ENCODE measurements around the gene NFIB. TPM values are rescaled to one million over a fixed set of nuclear protein-coding genes. Genes with fewer than 3 reads are reported as not detected.

Gene NFIB
- total RNA-seq, 2 experiments from 2014 or later: 13.7 to 25.1 TPM

- TF ChIP-seq CTCF (conservative IDR thresholded peaks at IDR 0.05; ENCODE audit: low read length) (no peak), EZH2phosphoT487 (IDR thresholded peaks at IDR 0.05; ENCODE audit: borderline replicate concordance, low read depth, low read length) (no peak)
- Histone ChIP-seq H3K27ac (ENCODE audit: low read depth, low read length, poor library complexity, severe bottlenecking) (no peak overlapping the region), H3K9me2 (ENCODE audit: insufficient read depth, low read length) (no peaks in the 10 kb centered on the region), H3K36me3 (ENCODE audit: insufficient read depth, low read length) (no peaks in the 10 kb centered on the region), H3K9me3 (ENCODE audit: low read length) (no peaks in the 10 kb centered on the region), H3K4me3 (ENCODE audit: low read depth, low read length, poor library complexity, severe bottlenecking) (no peak overlapping the region), H3K4me2 (ENCODE audit: low read length) (no peak overlapping the region), H3K4me1 (ENCODE audit: insufficient read depth, low read length, poor library complexity, severe bottlenecking) (no peaks in the 10 kb centered on the region), H2AFZ (ENCODE audit: low read length) (no peak overlapping the region), H3K79me2 (ENCODE audit: insufficient read depth, low read depth, low read length) (no peaks in the 10 kb centered on the region), H4K20me1 (ENCODE audit: insufficient read depth, low read length) (no peaks in the 10 kb centered on the region)
- no peak for DNase-seq (ENCODE audit: low spot score)
- intact Hi-C loops (cut with micrococcal nuclease; ENCODE audit: unreplicated experiment): no loop called here
- POLR2A ChIA-PET: interaction anchor here (0.7 kb wide), 1 partner anchor 105 kb away, joined by 3 read pairs; no protein-coding TSS in a partner anchor
- CTCF ChIA-PET (ENCODE audit: unreplicated experiment): no interaction called here
- no TSS peak for BruUV-seq (replicated peaks)
Measured at GRCh38 chr9:14183001-14183400, 130.9 kb downstream of the NFIB start.

- Histone ChIP-seq H3K9me3 (ENCODE audit: low read length) (no peaks in the 10 kb centered on the region), H3K4me1 (ENCODE audit: insufficient read depth, low read length, poor library complexity, severe bottlenecking) (no peaks in the 10 kb centered on the region), H3K9me2 (ENCODE audit: insufficient read depth, low read length) (no peaks in the 10 kb centered on the region), H4K20me1 (ENCODE audit: insufficient read depth, low read length) (no peaks in the 10 kb centered on the region), H3K27ac (ENCODE audit: low read depth, low read length, poor library complexity, severe bottlenecking) (no peak overlapping the region), H3K4me3 (ENCODE audit: low read depth, low read length, poor library complexity, severe bottlenecking) (no peak overlapping the region), H3K79me2 (ENCODE audit: insufficient read depth, low read depth, low read length) (no peaks in the 10 kb centered on the region), H3K36me3 (ENCODE audit: insufficient read depth, low read length) (no peaks in the 10 kb centered on the region), H3K4me2 (ENCODE audit: low read length) (peak overlapping the region; percentile 18; the same call in 1 of the 2 replicates), H2AFZ (ENCODE audit: low read length) (no peak overlapping the region)
- BruUV-seq (replicated peaks): no TSS peak
- no peak for DNase-seq (ENCODE audit: low spot score)
- TF ChIP-seq EZH2phosphoT487 (IDR thresholded peaks at IDR 0.05; ENCODE audit: borderline replicate concordance, low read depth, low read length) (no peak), CTCF (conservative IDR thresholded peaks at IDR 0.05; ENCODE audit: low read length) (no peak)
- ChIA-PET POLR2A (no interaction called here), CTCF (ENCODE audit: unreplicated experiment) (no interaction called here)
- intact Hi-C loops (cut with micrococcal nuclease; ENCODE audit: unreplicated experiment): no loop called here
Measured at GRCh38 chr9:14180960-14181537, 132.9 kb downstream of the NFIB start.

- CTCF ChIA-PET (ENCODE audit: unreplicated experiment): no interaction called here
- H3K4me2 ChIP-seq (ENCODE audit: low read length): no peak overlapping the region
- no peaks in the 10 kb centered on the region for H3K79me2 ChIP-seq (ENCODE audit: insufficient read depth, low read depth, low read length)
- no peaks in the 10 kb centered on the region; the same call in 1 of the 2 replicates for H3K36me3 ChIP-seq (ENCODE audit: insufficient read depth, low read length)
- H3K9me3 ChIP-seq (ENCODE audit: low read length): no peaks in the 10 kb centered on the region
- DNase-seq (ENCODE audit: low spot score): no peak
- H4K20me1 ChIP-seq (ENCODE audit: insufficient read depth, low read length): no peaks in the 10 kb centered on the region
- no peaks in the 10 kb centered on the region for H3K4me1 ChIP-seq (ENCODE audit: insufficient read depth, low read length, poor library complexity, severe bottlenecking)
- intact Hi-C loops (cut with micrococcal nuclease; ENCODE audit: unreplicated experiment): no loop called here
- no peak overlapping the region for H2AFZ ChIP-seq (ENCODE audit: low read length)
- no peak overlapping the region for H3K27ac ChIP-seq (ENCODE audit: low read depth, low read length, poor library complexity, severe bottlenecking)
- no peaks in the 10 kb centered on the region for H3K9me2 ChIP-seq (ENCODE audit: insufficient read depth, low read length)
- no TSS peak for BruUV-seq (replicated peaks)
- POLR2A ChIA-PET: interaction anchor here (0.6 kb wide), 1 partner anchor 28 kb away, joined by 3 read pairs; no protein-coding TSS in a partner anchor
- TF ChIP-seq EZH2phosphoT487 (IDR thresholded peaks at IDR 0.05; ENCODE audit: borderline replicate concordance, low read depth, low read length) (no peak), CTCF (conservative IDR thresholded peaks at IDR 0.05; ENCODE audit: low read length) (no peak)
- no peak overlapping the region for H3K4me3 ChIP-seq (ENCODE audit: low read depth, low read length, poor library complexity, severe bottlenecking)
Measured at GRCh38 chr9:14180093-14180959, 133.6 kb downstream of the NFIB start.
